ENCODE results near the gene RNF149. TPM values are rescaled to one million over a fixed set of nuclear protein-coding genes. Genes with fewer than 3 reads are reported as not detected.

The RNF149 gene
- total RNA-seq, 1 experiment from 2014 or later: 40.2 TPM

DNA sequence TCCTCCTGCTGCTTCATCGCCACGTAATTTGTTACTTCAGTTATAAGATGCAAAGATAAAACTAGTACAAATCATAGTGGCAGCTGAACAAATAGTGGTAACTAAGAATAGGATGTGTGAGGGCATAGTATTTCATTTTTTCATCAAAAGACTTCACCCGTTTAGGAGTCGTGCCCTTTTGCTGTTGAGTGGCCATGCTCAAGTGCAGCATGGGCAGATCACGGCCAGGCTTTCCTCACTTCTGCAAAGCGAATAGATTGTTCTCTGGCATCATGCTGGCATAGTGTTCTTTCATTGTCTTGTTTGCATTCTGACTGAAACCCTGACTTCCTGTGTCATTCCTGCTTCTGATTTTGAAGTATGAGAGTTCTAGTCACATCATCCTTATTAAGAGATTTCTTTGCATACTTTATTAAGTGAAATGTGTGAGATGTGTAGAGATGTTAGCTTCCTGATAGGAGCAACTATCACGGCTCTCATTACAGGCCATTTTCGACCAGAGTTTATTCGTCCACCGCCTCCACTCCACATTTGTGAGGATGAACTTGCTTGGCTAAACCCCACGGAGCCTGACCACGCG lies 44.1 kb downstream of the RNF149 start:
- peaks cover 4 to 14% of the 10 kb centered on the region in 2 experiments; a peak in 3 of 4 replicates for H3K4me1 ChIP-seq (ENCODE audit: control insufficient read depth in 1 of 2, insufficient read depth in 2 of 2, low read length in 2 of 2)
- H3K27ac ChIP-seq (ENCODE audit: low read depth, low read length): no peak overlapping the region
- H3K79me2 ChIP-seq (ENCODE audit: insufficient read depth, low read length): peaks cover 16% of the 10 kb centered on the region
- no TSS peak for BruUV-seq (replicated peaks)
- TF ChIP-seq YY1 (IDR thresholded peaks at IDR 0.05; ENCODE audit: extremely low read depth, insufficient replicate concordance, low read depth, low read length) (no peak), EZH2 (IDR thresholded peaks at IDR 0.05) (no peak), RAD21 (IDR thresholded peaks at IDR 0.05; ENCODE audit: low read depth) (no peak), SRF (IDR thresholded peaks at IDR 0.05; ENCODE audit: low read depth) (no peak), ZBTB33 (IDR thresholded peaks at IDR 0.05; ENCODE audit: extremely low read depth, insufficient replicate concordance, low read length) (no peak), POLR2A (IDR thresholded peaks at IDR 0.05; ENCODE audit: borderline replicate concordance, extremely low read depth, insufficient read depth, insufficient read length) (no peak), ATF3 (IDR thresholded peaks at IDR 0.05) (no peak), SIN3A (IDR thresholded peaks at IDR 0.05; ENCODE audit: low read depth) (no peak), POLR2AphosphoS5 (IDR thresholded peaks at IDR 0.05; ENCODE audit: low read depth, low read length) (no peak), ELF1 (IDR thresholded peaks at IDR 0.05; ENCODE audit: borderline replicate concordance, low read depth) (no peak), TCF7L2 (IDR thresholded peaks at IDR 0.05; ENCODE audit: borderline replicate concordance, extremely low read depth, insufficient read depth, insufficient read length) (no peak), CBX3 (IDR thresholded peaks at IDR 0.05; ENCODE audit: low read depth) (no peak)
- TF ChIP-seq, protein P1, sequence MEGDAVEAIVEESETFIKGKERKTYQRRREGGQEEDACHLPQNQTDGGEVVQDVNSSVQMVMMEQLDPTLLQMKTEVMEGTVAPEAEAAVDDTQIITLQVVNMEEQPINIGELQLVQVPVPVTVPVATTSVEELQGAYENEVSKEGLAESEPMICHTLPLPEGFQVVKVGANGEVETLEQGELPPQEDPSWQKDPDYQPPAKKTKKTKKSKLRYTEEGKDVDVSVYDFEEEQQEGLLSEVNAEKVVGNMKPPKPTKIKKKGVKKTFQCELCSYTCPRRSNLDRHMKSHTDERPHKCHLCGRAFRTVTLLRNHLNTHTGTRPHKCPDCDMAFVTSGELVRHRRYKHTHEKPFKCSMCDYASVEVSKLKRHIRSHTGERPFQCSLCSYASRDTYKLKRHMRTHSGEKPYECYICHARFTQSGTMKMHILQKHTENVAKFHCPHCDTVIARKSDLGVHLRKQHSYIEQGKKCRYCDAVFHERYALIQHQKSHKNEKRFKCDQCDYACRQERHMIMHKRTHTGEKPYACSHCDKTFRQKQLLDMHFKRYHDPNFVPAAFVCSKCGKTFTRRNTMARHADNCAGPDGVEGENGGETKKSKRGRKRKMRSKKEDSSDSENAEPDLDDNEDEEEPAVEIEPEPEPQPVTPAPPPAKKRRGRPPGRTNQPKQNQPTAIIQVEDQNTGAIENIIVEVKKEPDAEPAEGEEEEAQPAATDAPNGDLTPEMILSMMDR (IDR thresholded peaks at IDR 0.05 in 2 of 3, conservative IDR thresholded peaks at IDR 0.05 in 1 of 3; ENCODE audit: borderline replicate concordance in 1 of 3, insufficient read depth in 1 of 3, low read depth in 2 of 3, low read length in 2 of 3): no peak
- no peak for ATAC-seq
- no peaks in the 10 kb centered on the region for H3K9me2 ChIP-seq (ENCODE audit: insufficient read depth)
- H3K4me3 ChIP-seq (replicated peaks in 1 of 2; ENCODE audit: low read depth in 1 of 2, low read length in 2 of 2): no peak overlapping the region
- intact Hi-C loops (cut with micrococcal nuclease): no loop called here
- H3K36me3 ChIP-seq (ENCODE audit: control insufficient read depth in 1 of 2, insufficient read depth in 2 of 2, low read length in 2 of 2): peaks cover 30 to 45% of the 10 kb centered on the region in 2 experiments
- no peak overlapping the region for H3K4me2 ChIP-seq (ENCODE audit: low read length)
- DNase-seq (ENCODE audit: low read depth, low spot score): no peak
- no peak overlapping the region for H2AFZ ChIP-seq (ENCODE audit: low read depth, low read length, poor library complexity, severe bottlenecking)
- ChIA-PET RAD21 (ENCODE audit: low non-redundant PET in 1 of 2, low total read pairs in 2 of 2, uncharacterized antibody in 2 of 2, unreplicated experiment in 2 of 2) (no interaction called here), POLR2A (no interaction called here), CTCF (no interaction called here)
- 0 out of 2 replicates have a peak, but pooled peaks cover 6% of the 10 kb centered on the region for H4K20me1 ChIP-seq (ENCODE audit: insufficient read depth)
- H3K27me3 ChIP-seq (ENCODE audit: insufficient read depth, low read length): no peaks in the 10 kb centered on the region
- no peak overlapping the region for H3K9ac ChIP-seq (ENCODE audit: low read length)
- no peaks in the 10 kb centered on the region for H3K9me3 ChIP-seq (ENCODE audit: control insufficient read depth in 1 of 2, insufficient read depth in 1 of 2, low read depth in 1 of 2, low read length in 2 of 2)

Data from HCT116 (cell line).